Measurements from ENCODE around the gene TMEM168.
"Not testable (repeated sequence)": the region's sequence is repeated elsewhere in the genome, so short reads cannot be mapped to it uniquely, and the experiment has no call there.

The TMEM168 gene, protein sequence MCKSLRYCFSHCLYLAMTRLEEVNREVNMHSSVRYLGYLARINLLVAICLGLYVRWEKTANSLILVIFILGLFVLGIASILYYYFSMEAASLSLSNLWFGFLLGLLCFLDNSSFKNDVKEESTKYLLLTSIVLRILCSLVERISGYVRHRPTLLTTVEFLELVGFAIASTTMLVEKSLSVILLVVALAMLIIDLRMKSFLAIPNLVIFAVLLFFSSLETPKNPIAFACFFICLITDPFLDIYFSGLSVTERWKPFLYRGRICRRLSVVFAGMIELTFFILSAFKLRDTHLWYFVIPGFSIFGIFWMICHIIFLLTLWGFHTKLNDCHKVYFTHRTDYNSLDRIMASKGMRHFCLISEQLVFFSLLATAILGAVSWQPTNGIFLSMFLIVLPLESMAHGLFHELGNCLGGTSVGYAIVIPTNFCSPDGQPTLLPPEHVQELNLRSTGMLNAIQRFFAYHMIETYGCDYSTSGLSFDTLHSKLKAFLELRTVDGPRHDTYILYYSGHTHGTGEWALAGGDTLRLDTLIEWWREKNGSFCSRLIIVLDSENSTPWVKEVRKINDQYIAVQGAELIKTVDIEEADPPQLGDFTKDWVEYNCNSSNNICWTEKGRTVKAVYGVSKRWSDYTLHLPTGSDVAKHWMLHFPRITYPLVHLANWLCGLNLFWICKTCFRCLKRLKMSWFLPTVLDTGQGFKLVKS

DNA sequence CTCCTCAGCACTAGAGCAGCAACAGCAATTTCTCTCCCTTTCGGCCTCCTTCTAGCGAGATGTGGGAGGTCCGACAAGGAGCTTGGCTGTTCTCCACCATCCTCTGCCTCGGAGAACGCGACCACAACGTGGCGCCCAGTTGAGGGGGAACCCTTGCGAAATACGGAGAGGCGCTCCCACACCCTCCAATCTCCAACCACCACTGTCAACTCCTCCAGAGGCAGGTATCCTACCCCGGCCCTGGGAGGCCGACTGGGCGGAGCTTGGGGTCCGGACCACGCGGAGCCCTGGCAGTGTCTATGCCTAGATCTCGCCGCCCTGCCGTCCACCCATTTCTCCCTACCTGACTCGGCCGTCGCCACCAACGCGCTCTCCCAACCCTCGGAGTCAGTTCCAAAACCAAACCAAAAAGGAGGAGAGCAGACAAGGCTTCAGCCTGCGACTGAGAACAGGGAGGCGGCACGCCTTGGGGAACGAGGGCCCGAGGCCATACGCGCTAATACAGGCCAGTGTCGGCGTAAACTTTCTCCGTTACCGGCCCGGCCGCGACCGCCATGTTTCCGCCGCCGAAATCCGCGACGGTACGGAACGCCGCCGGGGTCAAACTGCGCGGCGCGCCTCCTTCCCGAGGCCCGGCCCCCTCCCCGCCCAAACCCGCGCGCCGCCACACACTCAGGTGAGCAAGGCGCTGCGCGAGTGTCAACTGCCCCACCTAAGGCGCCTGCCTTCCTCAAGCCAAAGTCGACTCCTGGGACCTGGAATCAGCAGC is at the start of gene TMEM168:
Gene TMEM168, minus strand, starts transcription at position 577 of the 769 bp plus-strand sequence. CDS start 5,568 bp downstream, outside the sequence.
- peak; percentile 49 for DNase-seq (ENCODE audit: low read depth)

GRCh38 chr7:112835928-112836327 is 45.7 kb upstream of the TMEM168 start:
- not testable (repeated sequence) for DNase-seq (ENCODE audit: low read depth)

DNA sequence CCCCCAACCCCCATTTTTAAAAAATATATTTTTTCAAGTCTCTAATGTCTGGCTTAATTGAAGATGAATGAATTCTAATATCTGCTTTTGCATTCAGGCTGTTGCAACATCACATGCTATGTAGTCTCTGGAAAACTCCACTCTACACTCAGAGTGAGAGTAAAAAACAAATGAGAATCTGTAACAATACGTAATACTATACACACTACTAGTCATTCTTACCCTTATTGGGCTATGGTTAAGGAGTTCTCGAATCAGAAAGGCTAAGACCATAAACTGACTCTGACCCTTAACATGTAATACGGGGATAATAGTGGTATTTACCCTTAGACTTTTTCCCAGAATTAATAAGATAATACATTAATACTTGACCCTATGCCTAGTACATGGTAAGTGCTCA is 42.9 kb upstream of the TMEM168 start:
- no peak for DNase-seq (ENCODE audit: low read depth)

GRCh38 chr7:112830769-112831168 is 40.6 kb upstream of the TMEM168 start:
- DNase-seq (ENCODE audit: low read depth): no peak

DNA sequence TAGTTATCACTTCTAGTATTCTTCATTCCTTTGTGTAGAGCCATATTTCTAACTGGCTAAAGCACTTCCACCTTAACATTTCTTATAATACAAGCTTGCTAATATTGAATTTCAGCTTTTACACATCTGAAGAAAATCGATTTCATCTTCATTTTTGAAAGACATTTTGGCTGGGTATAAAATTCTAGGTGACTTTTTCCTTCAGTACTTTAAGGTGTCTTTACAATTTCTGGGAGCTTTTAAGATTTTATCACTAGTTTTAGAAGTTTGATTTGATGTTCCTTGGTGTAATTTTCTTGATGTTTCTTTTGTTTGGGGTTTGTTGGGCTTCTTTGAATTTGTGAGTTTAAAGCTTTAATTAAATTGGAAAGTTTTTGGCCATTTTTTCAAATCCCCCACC is 38.5 kb upstream of the TMEM168 start:
- no peak for DNase-seq (ENCODE audit: low read depth)

- no peak for DNase-seq (ENCODE audit: low read depth)
Measured at GRCh38 chr7:112821345-112821744, 31.2 kb upstream of the TMEM168 start.

DNA sequence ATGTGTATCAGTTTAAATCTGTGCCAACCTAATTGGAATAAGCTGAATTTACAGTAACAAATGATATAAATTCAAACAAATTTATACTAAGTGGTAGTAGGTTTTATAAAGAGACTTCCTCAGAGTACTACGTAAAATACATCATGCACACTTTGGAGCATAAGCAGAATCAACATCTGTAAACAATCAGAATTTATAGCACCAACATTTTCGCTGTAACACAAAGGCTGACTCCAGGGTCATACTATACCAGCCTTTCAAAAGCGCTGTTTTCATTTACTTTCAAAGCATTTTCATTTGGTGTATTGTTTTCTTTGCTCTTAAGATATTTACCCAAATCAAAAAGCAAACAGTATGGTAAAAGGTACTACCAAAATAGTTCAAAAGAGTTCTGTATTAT is 29.3 kb upstream of the TMEM168 start:
- DNase-seq (ENCODE audit: low read depth): no peak

- no peak for DNase-seq (ENCODE audit: low read depth)
Measured at GRCh38 chr7:112806156-112806555, 16.0 kb upstream of the TMEM168 start.

- no peak for DNase-seq (ENCODE audit: low read depth)
Measured at GRCh38 chr7:112802406-112802805, 12.2 kb upstream of the TMEM168 start.

DNA sequence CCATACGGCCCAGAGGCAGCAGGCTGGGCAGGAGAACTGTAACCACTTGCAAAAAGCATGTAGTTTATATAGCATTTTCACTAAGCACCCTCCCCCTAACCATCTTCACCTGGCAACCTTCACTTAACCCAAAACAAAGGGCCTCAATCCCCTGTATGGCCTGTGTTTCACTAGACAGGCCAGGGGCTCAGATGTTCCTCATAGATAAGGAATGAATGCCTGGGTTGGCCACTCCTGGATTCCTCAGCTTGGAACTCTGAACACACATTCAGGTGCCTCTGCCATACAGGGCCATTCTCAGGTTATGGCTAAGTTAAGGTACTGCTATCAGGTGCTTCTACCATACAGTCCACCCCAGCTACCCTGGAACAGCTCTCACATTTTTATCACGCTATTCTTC is 10.3 kb upstream of the TMEM168 start:
- DNase-seq (ENCODE audit: low read depth): no peak

GRCh38 chr7:112799448-112800120 is 9.4 kb upstream of the TMEM168 start:
- DNase-seq (ENCODE audit: low read depth): no peak

- DNase-seq (ENCODE audit: low read depth): no peak
Measured at GRCh38 chr7:112798274-112799159, 8.3 kb upstream of the TMEM168 start.

- DNase-seq (ENCODE audit: low read depth): not testable (repeated sequence)
Measured at GRCh38 chr7:112796552-112796951, 6.4 kb upstream of the TMEM168 start.

GRCh38 chr7:112792441-112792840 is 2.2 kb upstream of the TMEM168 start:
- DNase-seq (ENCODE audit: low read depth): no peak

DNA sequence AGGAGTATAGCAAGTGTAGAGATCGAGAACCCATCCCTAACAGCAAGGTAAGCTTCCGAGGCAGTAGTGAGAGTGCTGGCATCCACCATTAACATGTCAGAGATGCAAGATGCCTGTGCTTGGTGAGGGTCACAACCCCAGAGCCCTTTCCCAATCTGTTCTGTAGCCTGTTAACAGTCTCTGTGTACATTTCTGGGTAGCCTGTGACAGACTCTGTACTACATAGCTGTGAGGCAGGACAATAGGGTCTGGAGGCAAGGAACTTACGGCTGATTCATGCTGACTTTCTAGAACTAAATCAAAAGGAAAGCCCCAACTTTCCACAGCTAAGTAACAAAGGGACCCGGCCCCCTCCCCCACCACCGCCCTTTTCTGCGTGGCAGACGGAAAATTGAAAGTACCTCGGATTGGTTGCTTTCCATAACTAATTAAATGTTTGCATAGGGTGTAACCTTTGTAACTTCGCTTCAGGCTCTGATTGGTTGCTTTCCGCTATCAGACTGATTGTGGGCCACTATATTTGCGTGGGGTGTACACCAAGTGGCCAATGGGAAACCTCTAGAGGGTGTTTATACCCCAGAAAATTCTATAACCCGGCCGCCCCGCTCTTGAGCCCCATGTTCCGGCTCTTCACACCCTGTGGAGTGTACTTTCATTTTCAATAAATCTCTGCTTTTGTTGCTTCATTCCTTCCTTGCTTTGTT is 1.4 kb upstream of the TMEM168 start:
- no peak for DNase-seq (ENCODE audit: low read depth)

GRCh38 chr7:112790586-112791003 is 402 bp upstream of the TMEM168 start:
- DNase-seq (ENCODE audit: low read depth): no peak

DNA sequence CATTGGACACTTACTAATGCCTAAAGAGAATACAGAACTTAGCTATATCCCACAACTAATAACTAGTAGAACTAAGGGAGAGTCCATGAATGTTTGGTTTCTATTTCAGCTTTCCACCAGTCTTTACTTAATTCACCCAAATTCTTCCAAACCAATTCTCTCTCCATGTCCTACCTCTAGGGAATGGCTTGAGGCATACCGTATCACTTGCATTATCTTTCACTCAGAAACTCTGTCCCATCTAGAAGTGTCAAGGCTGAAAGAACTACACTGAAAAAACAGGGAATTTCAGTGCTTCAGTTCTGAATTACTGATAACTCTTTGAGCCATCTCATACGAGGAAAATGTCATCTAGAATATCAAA is 758 bp downstream of the TMEM168 start:
- no peak for DNase-seq (ENCODE audit: low read depth)

GRCh38 chr7:112788778-112789343 is 1.3 kb downstream of the TMEM168 start:
- no peak for DNase-seq (ENCODE audit: low read depth)

DNA sequence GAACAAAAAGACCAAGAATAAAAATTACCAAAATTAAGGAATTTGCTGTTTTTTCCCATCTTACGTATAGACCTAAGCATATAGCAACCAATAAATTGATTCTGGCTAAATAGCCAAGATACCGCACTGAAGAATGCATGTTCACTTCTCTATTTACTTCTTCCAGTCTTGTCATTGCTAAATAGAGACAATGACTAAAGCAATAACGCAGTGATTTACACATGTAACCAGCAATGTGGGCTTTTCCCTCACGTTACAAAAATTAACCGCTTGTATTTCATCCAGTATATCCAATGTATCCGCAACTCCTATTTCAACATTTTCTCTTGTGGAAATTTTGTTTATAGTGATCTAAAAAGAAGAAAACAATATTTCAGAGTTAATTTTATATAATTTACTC is 5.6 kb downstream of the TMEM168 start:
- no peak for DNase-seq (ENCODE audit: low read depth)

DNA sequence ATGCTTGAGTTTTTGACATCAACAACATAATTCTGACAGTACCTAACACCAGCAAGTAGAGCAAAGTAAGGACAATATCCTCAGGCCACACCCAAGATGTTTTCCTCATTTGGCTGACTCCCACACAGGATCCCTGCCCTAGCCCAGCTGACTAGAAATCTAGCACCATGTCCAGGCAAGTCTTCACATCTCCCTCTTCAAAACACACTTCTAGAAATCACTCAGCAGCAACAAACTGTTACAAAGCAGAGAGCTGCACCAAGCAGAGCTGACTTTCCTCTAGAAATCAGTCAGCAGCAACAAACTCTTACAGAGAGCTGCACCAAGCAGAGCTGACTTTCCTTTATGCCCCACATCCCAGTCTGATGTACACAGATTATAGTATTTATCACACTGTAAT is 7.7 kb downstream of the TMEM168 start:
- no peak for DNase-seq (ENCODE audit: low read depth)

Data from stromal cell of bone marrow (primary cell).